ENCODE results near the gene RHOBTB3. TPM values are rescaled to one million over a fixed set of nuclear protein-coding genes. Genes with fewer than 3 reads are reported as not detected.

Gene RHOBTB3
- total RNA-seq, 6 donors from 2014 or later, result 42.4 to 104 (median 60.9) TPM

DNA sequence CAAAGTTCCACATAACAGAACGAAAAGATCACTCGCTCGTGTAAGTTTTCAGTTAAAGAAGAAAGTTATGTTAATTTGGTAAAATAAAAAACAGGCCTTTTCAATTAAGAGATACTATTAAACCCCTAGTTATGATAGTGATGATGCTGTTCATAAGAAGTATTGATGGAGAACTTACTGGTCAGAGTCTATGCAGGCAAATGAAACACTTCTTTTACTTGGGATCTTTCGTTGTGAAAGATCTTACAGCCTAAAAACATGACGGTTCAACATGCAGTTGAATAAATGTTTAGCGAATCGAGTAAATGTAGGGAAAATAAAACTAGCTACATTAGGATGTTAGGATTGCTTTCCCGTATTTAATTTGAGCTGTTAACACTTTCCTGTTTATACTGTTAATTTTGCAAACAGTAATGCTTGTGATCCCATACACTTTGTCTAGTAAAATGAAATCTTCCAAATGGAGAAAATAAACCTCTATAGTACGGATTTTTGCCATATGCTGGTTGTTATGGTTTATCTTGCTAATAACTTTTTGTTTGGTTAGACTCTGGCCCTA, 2.0 kb downstream of the RHOBTB3 start:
- ATAC-seq (ENCODE audit: low FRiP score in 2 of 2), result no peak
- peak overlapping the region in 2 of 4 donors; percentile 14 to 78 for H3K4me3 ChIP-seq
- 71 to 85% methylated on average over 9 of the region's 9 CpGs for WGBS, 2 donors

DNA sequence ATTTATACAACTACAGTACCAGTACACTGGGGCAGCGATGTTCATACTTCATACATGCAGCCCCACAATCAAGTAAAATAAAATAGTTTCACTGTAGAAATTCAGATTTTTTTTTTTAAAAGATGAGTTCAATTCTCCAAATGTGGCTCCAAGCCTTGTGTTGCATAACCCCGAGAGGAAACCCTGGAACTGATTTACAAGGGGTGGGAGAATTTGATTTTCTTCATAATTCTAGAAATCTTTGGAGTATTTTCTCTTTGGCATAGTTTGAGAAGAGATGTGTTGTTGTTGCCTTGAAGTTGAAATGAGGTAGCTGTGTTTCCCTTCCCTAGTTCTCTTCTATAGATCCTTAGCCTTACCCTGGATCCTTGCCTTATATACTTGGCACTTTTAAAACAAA, 3.1 kb downstream of the RHOBTB3 start:
- Histone ChIP-seq H3K9me3 (no peaks in the 10 kb centered on the region), H3K4me3 (peak overlapping the region in 1 of 4 donors; percentile 78)
- 46 to 50% methylated on average over 2 of the region's 2 CpGs for WGBS, 2 donors

More for the DNA sequence above, 2.0 kb downstream of the RHOBTB3 start:
- Histone ChIP-seq H3K27me3 (no peaks in the 10 kb centered on the region), H3K9me3 (no peaks in the 10 kb centered on the region), H3K27ac (peak overlapping the region in 2 of 4 donors; percentile 7 to 25), H3K36me3 (no peaks in the 10 kb centered on the region), H3K4me1 (peaks cover 4 to 33% (median 14%) of the 10 kb centered on the region in 4 donors)
- TF ChIP-seq EP300 (IDR thresholded peaks at IDR 0.05) (no peak), POLR2AphosphoS5 (IDR thresholded peaks at IDR 0.05) (no peak), POLR2A (IDR thresholded peaks at IDR 0.05) (no peak)
- TF ChIP-seq, protein P1, sequence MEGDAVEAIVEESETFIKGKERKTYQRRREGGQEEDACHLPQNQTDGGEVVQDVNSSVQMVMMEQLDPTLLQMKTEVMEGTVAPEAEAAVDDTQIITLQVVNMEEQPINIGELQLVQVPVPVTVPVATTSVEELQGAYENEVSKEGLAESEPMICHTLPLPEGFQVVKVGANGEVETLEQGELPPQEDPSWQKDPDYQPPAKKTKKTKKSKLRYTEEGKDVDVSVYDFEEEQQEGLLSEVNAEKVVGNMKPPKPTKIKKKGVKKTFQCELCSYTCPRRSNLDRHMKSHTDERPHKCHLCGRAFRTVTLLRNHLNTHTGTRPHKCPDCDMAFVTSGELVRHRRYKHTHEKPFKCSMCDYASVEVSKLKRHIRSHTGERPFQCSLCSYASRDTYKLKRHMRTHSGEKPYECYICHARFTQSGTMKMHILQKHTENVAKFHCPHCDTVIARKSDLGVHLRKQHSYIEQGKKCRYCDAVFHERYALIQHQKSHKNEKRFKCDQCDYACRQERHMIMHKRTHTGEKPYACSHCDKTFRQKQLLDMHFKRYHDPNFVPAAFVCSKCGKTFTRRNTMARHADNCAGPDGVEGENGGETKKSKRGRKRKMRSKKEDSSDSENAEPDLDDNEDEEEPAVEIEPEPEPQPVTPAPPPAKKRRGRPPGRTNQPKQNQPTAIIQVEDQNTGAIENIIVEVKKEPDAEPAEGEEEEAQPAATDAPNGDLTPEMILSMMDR (IDR thresholded peaks at IDR 0.05), result no peak
- no peak for DNase-seq

DNA sequence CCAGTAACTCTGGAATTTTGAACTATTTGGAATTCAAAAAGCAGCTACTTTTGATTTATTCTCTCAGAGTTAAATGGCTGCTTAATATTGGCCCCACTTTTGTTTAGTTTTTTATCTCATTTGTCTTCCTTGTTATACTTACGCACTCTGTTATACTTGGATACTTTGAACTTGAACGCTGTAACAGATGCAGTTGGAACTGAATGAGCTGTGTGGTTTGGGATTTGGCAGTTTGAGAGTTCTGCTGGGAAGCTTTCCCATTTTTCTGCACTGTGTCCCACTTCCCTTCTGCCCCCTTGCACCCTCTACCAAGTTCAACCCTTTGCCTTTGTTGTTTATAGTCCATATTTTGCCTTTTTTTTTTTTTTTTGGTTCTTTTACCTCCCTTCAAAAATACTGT, 3.8 kb downstream of the RHOBTB3 start:
- no peak overlapping the region for H3K4me3 ChIP-seq
- H3K4me1 ChIP-seq, result peaks cover 4 to 37% (median 9%) of the 10 kb centered on the region in 4 donors
- 44 to 45% methylated on average over 2 of the region's 2 CpGs for WGBS, 2 donors
- no peak for TF ChIP-seq POLR2AphosphoS5 (IDR thresholded peaks at IDR 0.05)
- no peak for TF ChIP-seq POLR2A (IDR thresholded peaks at IDR 0.05)
- no peak for TF ChIP-seq EP300 (IDR thresholded peaks at IDR 0.05)
- TF ChIP-seq, protein P1 (IDR thresholded peaks at IDR 0.05), result no peak
- DNase-seq (no peak), ATAC-seq (ENCODE audit: low FRiP score in 2 of 2) (peak in 1 of 2 donors; percentile 26)
- H3K27me3 ChIP-seq, result no peaks in the 10 kb centered on the region
- no peaks in the 10 kb centered on the region for H3K9me3 ChIP-seq
- peaks cover 0 to 4% (median 2%) of the 10 kb centered on the region in 4 donors for H3K36me3 ChIP-seq
- peak overlapping the region in 1 of 4 donors; percentile 13 for H3K27ac ChIP-seq

More for the DNA sequence above, 3.1 kb downstream of the RHOBTB3 start:
- Histone ChIP-seq H3K4me1 (peaks cover 4 to 37% (median 9%) of the 10 kb centered on the region in 4 donors), H3K36me3 (peaks cover 0 to 4% (median 2%) of the 10 kb centered on the region in 4 donors), H3K27me3 (no peaks in the 10 kb centered on the region), H3K27ac (peak overlapping the region in 2 of 4 donors; percentile 25 to 29)
- TF ChIP-seq EP300 (IDR thresholded peaks at IDR 0.05) (no peak), POLR2AphosphoS5 (IDR thresholded peaks at IDR 0.05) (no peak)
- ATAC-seq (ENCODE audit: low FRiP score in 2 of 2) (no peak), DNase-seq (no peak)

DNA sequence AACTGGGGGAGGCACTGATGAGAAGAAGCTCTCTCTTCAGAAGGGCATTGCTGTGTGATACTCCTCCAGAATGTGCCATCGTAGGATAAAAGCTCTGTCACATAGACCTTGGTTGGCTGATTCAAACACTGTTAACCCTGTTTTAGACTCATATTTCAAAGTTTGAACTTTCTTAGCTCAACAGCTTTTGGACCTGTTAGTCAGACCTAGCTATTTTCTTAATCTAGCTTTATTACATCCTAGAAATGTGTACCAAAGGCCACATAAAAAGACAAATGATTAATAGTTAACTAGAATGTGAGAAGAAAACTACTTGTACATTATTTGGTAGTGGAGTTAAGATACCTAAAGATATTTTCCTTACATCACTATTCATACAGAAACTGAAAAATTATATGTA, 4.3 kb downstream of the RHOBTB3 start:
- WGBS, 2 donors, result 61 to 73% methylated on average over 1 of the region's 1 CpG
- TF ChIP-seq POLR2AphosphoS5 (IDR thresholded peaks at IDR 0.05) (no peak), EP300 (IDR thresholded peaks at IDR 0.05) (no peak), POLR2A (IDR thresholded peaks at IDR 0.05) (no peak)
- TF ChIP-seq, protein P1 (IDR thresholded peaks at IDR 0.05), result no peak
- ATAC-seq (ENCODE audit: low FRiP score in 2 of 2) (no peak), DNase-seq (no peak)
- Histone ChIP-seq H3K27me3 (no peaks in the 10 kb centered on the region), H3K36me3 (peaks cover 0 to 4% (median 2%) of the 10 kb centered on the region in 4 donors), H3K4me3 (no peak overlapping the region), H3K9me3 (no peaks in the 10 kb centered on the region), H3K4me1 (peaks cover under 1 to 33% (median 5%) of the 10 kb centered on the region in 4 donors), H3K27ac (peak overlapping the region in 1 of 4 donors; percentile 13)

DNA sequence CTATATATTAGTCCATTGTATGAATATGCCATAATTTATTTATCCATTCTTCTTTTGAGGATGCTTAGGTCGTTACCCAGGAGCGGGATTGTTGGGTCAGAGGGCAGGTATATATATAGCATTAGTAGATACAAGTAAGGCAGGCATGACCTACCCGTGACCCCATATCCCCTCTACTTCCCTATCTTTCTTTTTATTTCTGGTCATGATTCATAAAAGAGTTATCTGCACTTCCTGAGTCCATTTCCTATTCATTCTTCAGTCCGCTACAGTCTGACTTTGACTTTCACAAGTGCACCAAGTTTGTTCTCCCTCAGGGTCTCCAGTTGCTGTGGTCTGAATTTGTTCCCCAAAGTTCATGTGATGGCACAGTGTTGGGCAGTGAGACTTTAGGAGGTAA, 6.9 kb downstream of the RHOBTB3 start:
- Histone ChIP-seq H3K27me3 (no peaks in the 10 kb centered on the region), H3K4me3 (no peak overlapping the region), H3K36me3 (peaks cover 0 to 4% (median 2%) of the 10 kb centered on the region in 4 donors), H3K9me3 (no peaks in the 10 kb centered on the region), H3K4me1 (peaks cover 0 to 33% (median 2%) of the 10 kb centered on the region in 4 donors), H3K27ac (no peak overlapping the region)
- DNase-seq, result no peak
- WGBS, 2 donors, result 49 to 51% methylated on average over 4 of the region's 4 CpGs
- TF ChIP-seq, protein P1 (IDR thresholded peaks at IDR 0.05), result no peak
- TF ChIP-seq POLR2AphosphoS5 (IDR thresholded peaks at IDR 0.05) (no peak), POLR2A (IDR thresholded peaks at IDR 0.05) (no peak), EP300 (IDR thresholded peaks at IDR 0.05) (no peak)
- ATAC-seq (ENCODE audit: low FRiP score in 2 of 2), result peak in 1 of 2 donors; percentile 33
